Adrenal gland (tissue), 5 donors: ENCODE data around the gene HS2ST1.

Source experiments
- POLR2A ChIP-seq, 2 donors: fragments of 450-650 bp; IDR thresholded peaks; one replicate each; pipeline ENCODE4 v1.6.1; 2017; ENCODE audit warnings: antibody characterized with exemption in 2 of 2, mild to moderate bottlenecking in 2 of 2, moderate library complexity in 1 of 2
- TF ChIP-seq, protein P1 (sequence below), 6 experiments: fragments of 450-650 bp in 4 of 6; fragments of 200-600 bp in 2 of 6; sonication (generic) in 1 of 6; IDR thresholded peaks; 1 replicate in 5 of 6; 2 replicates in 1 of 6; pipeline versions ENCODE4 v1.5.1 to v1.8.0; 2016 to 2021; ENCODE audit warnings: antibody characterized with exemption in 6 of 6, mild to moderate bottlenecking in 2 of 6, moderate library complexity in 1 of 6
- donor health status: DM: no; HTN: no; CAD: no.

DNA sequence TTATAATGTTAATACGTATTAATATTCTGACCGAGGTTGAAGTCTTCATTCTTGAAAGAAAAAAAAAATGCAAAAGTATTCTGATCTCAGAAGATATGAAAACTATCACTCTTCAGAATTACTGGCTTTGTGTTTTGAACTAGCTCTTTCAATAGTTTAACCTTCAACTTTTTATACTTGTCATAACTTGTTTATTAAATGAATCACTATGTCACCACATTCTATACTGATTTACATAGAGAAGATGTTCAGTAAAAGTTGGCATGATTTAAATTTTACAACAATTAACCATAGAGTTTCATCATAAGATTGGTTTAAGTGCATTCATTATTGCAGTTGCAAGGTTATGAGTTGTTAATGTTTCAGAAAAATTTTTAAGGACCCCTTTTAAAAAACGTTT lies 57.3 kb downstream of the HS2ST1 start:
- TF ChIP-seq, protein P1, sequence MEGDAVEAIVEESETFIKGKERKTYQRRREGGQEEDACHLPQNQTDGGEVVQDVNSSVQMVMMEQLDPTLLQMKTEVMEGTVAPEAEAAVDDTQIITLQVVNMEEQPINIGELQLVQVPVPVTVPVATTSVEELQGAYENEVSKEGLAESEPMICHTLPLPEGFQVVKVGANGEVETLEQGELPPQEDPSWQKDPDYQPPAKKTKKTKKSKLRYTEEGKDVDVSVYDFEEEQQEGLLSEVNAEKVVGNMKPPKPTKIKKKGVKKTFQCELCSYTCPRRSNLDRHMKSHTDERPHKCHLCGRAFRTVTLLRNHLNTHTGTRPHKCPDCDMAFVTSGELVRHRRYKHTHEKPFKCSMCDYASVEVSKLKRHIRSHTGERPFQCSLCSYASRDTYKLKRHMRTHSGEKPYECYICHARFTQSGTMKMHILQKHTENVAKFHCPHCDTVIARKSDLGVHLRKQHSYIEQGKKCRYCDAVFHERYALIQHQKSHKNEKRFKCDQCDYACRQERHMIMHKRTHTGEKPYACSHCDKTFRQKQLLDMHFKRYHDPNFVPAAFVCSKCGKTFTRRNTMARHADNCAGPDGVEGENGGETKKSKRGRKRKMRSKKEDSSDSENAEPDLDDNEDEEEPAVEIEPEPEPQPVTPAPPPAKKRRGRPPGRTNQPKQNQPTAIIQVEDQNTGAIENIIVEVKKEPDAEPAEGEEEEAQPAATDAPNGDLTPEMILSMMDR (IDR thresholded peaks at IDR 0.05) = no peak
- TF ChIP-seq POLR2A (IDR thresholded peaks at IDR 0.05) = no peak
